Ecto neural progenitor cell (in vitro differentiated cells): ENCODE measurements around the gene SLC25A20.
"Not testable (repeated sequence)": the region's sequence is repeated elsewhere in the genome, so short reads cannot be mapped to it uniquely, and the experiment has no call there.

ENCODE experiments used
- DNase-seq: peaks from one replicate; pipeline ENCODE4 v3.0.0-alpha.2; 2018; ENCODE audit warnings: low spot score

The SLC25A20 gene

DNA sequence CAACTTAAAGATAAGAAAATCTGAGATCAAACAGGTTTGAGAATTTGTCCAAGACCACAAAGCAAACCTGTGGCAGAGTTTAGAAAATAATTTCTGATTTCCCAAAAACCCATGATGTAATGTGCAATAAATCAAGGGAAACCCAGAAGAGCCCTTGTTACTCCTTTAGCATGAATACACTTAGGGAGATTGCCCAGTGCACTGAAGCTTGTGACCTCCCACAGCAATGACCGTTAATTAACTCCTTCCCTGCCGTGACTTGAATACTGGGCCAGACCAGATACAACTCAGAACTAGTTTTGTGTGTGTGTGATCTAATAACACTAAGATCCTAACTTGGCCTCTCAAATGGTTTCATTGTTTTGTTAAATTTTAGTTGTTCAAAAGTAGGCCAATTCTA, 53.5 kb downstream of the SLC25A20 start:
- no peak for DNase-seq

DNA sequence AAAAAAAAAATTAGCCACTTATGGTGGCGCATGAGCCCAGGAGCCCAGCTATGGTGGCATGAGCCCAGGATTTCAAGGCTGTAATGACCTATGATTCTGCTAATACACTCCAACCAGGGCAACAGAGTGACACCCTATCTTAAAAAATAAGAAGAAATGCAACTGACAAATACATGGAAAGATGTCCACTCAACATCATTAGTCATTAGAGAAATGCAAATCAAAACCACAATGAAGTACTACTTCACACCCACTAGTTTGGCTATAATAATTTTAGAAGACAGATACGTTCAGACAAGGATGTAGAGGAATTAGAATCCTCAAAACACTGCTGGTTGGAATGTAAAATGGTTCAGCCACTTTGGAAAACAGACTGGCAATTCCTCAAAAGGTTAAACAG, 61.5 kb downstream of the SLC25A20 start:
- no peak for DNase-seq

- no peak for DNase-seq
Measured at GRCh38 chr3:48835650-48836366, 62.9 kb downstream of the SLC25A20 start.

GRCh38 chr3:48832684-48833083, 66.0 kb downstream of the SLC25A20 start:
- no peak for DNase-seq

DNA sequence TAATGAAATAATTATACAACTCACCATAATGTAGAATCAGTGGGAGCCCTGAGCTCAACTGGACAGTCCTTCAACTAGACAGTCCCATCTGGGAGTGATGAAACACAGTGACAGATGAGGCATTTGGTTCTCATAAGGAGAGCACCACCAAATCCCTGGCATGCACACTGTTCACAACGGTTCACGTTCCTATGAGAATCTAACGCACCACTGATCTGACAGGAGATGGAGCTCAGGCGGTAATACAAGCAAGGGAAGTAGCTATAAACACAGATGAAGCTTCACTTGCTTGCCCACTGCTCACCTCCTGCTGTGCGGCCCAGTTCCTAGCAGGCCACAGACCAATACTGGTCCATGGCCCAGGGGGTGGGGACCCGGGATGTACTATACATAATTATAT, 68.0 kb downstream of the SLC25A20 start:
- no peak for DNase-seq

DNA sequence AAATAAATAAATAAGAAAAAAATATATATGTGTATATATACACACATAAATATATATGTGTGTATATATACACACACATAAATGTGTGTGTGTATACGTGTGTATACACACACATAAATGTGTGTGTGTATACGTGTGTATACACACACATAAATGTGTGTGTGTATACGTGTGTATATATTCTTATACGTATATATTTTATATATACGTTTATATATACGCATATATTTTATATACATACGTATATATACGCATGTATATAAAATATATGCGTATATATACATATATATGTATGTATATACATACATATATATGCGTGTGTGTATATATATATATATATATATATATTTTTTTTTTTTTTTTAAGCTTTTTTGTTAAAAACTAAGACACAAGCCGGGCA, 69.2 kb downstream of the SLC25A20 start:
- not testable (repeated sequence) for DNase-seq

DNA sequence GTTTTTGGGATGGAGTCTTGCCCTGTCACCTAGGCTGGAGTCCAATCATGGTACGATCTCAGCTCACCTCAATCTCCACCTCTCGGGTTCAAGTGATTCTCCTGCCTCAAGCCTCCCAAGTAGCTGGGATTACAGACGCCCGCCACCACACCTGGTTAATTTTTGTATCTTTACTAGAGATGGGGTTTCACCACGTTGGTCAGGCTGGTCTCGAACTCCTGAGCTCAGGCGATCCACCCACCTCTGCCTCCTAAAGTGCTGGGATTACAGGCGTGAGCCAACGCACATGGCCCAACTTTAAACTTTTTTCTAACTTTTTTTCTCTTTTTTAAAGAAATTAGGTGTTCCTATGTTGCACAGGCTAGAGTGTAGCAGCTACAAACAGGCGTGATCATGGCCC, 70.8 kb downstream of the SLC25A20 start:
- not testable (repeated sequence) for DNase-seq

DNA sequence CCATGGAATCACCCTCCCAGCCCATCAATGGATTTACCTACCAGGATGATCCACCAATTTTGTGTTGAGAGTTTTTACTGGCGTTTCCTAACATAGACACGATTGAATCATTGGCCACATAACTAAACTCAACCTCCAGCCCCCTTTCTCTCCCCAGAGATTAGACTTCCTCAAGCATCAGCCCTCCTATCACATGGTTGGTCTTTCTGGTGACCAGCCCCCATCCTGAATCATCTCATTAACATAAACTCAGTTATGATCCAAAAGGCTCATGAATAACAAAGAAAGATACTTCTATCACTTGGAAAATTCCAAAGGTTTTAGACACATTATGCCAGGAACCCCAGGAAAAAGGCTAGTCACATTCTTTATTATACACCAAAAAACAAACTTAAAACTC, 72.2 kb downstream of the SLC25A20 start:
- DNase-seq, result no peak

- DNase-seq, result no peak
Measured at GRCh38 chr3:48820612-48821324, 77.9 kb downstream of the SLC25A20 start.

DNA sequence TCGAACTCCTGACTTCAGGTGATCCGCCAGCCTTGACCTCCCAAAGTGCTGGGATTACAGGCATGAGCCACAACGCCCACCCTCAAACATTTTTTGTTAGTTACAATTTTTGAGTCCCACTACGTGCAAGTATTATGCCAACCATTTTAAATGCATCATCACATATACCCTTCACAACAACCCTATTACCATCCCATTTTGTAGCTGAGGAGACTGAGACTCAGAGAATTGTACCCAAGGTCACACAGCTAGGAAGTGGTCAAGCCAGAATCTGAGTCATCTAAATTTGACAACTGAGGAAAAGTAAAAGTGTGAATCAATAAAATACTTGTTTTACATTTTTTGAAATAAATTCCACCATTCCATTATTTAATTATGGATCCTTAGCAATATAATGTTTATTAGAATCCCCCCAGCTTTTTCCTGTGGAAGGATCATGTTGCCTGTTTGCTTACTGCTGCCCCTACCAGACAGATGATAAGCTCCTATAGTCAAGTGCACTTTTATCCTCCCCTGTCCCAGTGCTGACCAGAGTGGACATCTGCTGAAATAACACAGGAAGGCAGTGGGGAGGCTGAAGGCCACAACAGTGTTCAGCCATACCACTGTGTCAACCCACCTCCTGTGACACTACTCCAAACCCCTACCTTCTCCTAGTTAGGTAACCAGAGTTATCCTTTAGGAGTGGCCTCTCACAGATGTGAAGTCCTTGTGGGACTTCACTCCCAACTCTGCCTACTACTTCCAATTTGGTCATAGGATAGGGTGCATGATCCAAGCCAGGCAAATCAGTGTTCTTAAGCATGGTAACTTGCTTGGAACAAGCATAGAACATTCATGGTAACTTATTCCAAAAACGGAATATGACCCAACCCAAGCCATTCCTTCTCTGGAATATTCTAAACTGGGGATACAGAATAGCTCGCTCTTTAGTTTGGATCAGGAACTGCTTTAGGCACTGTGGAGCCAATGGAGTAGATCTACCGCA, 79.2 kb downstream of the SLC25A20 start:
- DNase-seq, result no peak

- no peak for DNase-seq
Measured at GRCh38 chr3:48811524-48811923, 87.2 kb downstream of the SLC25A20 start.
